GM23338 (cell line): ENCODE data around the gene OASL. TPM values are rescaled to one million over a fixed set of nuclear protein-coding genes. Genes with fewer than 3 reads are reported as not detected.

ENCODE experiments used
- ATAC-seq: fragments of 200-7000 bp; cut with Tn5 transposase; 3 replicates; pipeline ENCODE4 v1.9.1; 2020
- DNase-seq: peaks from one replicate; pipeline ENCODE4 v3.0.0-alpha.2; 2015; ENCODE audit warnings: low spot score
- H2AFZ ChIP-seq: fragments of 200-600 bp; sonication (generic); 2 replicates; pipeline ENCODE4 v1.8.0; 2016; ENCODE audit warnings: antibody characterized with exemption, mild to moderate bottlenecking, moderate library complexity
- H3F3A ChIP-seq: fragments of 200-600 bp; sonication (generic); replicated peaks from 2 replicates; pipeline ENCODE4 v1.8.0; 2017; ENCODE audit warnings: antibody characterized with exemption, mixed run types, low read depth
- H3K27ac ChIP-seq: fragments of 200-600 bp; sonication (generic); 2 replicates; pipeline ENCODE4 v1.6.1; 2016; ENCODE audit warnings: low read depth
- H3K27me3 ChIP-seq: fragments of 200-600 bp; sonication (generic); 2 replicates; pipeline ENCODE4 v1.8.0; 2016; ENCODE audit warnings: mild to moderate bottlenecking, mixed run types, moderate library complexity; ENCODE audit not compliant: insufficient read depth
- H3K36me3 ChIP-seq: fragments of 200-600 bp; sonication (generic); 2 replicates; pipeline ENCODE4 v1.8.0; 2016; ENCODE audit warnings: mild to moderate bottlenecking; ENCODE audit not compliant: insufficient read depth
- H3K4me1 ChIP-seq: fragments of 200-600 bp; sonication (generic); 2 replicates; pipeline ENCODE4 v1.8.0; 2016; ENCODE audit warnings: mild to moderate bottlenecking, moderate library complexity; ENCODE audit not compliant: insufficient read depth
- H3K4me2 ChIP-seq: fragments of 200-600 bp; sonication (generic); 2 replicates; pipeline ENCODE4 v1.7.1; 2017; ENCODE audit warnings: mixed run types
- H3K4me3 ChIP-seq: fragments of 200-600 bp; sonication (generic); 2 replicates; pipeline ENCODE4 v1.6.1; 2016; ENCODE audit warnings: mixed run types
- H3K79me2 ChIP-seq: fragments of 200-600 bp; sonication (generic); replicated peaks from 2 replicates; pipeline ENCODE4 v1.8.0; 2017; ENCODE audit warnings: mild to moderate bottlenecking; ENCODE audit not compliant: insufficient read depth
- H3K9me2 ChIP-seq: fragments of 200-600 bp; sonication (generic); 2 replicates; pipeline ENCODE4 v1.8.0; 2017; ENCODE audit not compliant: insufficient read depth
- H4K20me1 ChIP-seq: fragments of 200-600 bp; sonication (generic); replicated peaks from 2 replicates; pipeline ENCODE4 v1.8.0; 2017; ENCODE audit warnings: mild to moderate bottlenecking; ENCODE audit not compliant: insufficient read depth
- H3K27ac Mint-ChIP-seq: 2 replicates; pipeline ENCODE4 v1.8.0; 2020; ENCODE audit warnings: inconsistent platforms, mild to moderate bottlenecking, moderate library complexity, mixed read lengths
- H3K27me3 Mint-ChIP-seq: 3 replicates; pipeline ENCODE4 v1.8.0; 2022; ENCODE audit warnings: low read depth, mild to moderate bottlenecking, moderate library complexity, mixed read lengths, inconsistent platforms; ENCODE audit not compliant: insufficient read depth, poor library complexity
- H3K36me3 Mint-ChIP-seq: 3 replicates; pipeline ENCODE4 v1.8.0; 2021; ENCODE audit warnings: low read depth, mild to moderate bottlenecking, inconsistent platforms, moderate library complexity, mixed read lengths
- H3K4me1 Mint-ChIP-seq: 3 replicates; pipeline ENCODE4 v1.8.0; 2020; ENCODE audit warnings: mild to moderate bottlenecking, inconsistent platforms, mixed read lengths
- H3K4me3 Mint-ChIP-seq: 3 replicates; pipeline ENCODE4 v1.8.0; 2021; ENCODE audit warnings: moderate library complexity, mild to moderate bottlenecking, inconsistent platforms, mixed read lengths
- H3K9me3 Mint-ChIP-seq: 3 replicates; pipeline ENCODE4 v1.8.0; 2020; ENCODE audit warnings: moderate library complexity, mild to moderate bottlenecking, inconsistent platforms, mixed read lengths
- CTCF ChIP-seq, 2 experiments: fragments of 200-600 bp in 1 of 2; sonication (generic) in 1 of 2; conservative IDR thresholded peaks; 2 replicates each; pipeline versions ENCODE4 v1.5.1 to v1.6.1; 2016 to 2017; ENCODE audit warnings: antibody characterized with exemption in 2 of 2, low read depth in 2 of 2, mild to moderate bottlenecking in 2 of 2, moderate library complexity in 1 of 2
- EZH2 ChIP-seq: fragments of 200-600 bp; sonication (generic); IDR thresholded peaks from one replicate; pipeline ENCODE4 v1.8.0; 2017; ENCODE audit warnings: antibody characterized with exemption, mild to moderate bottlenecking, low read depth; ENCODE audit not compliant: unreplicated experiment
- JUNB ChIP-seq: IDR thresholded peaks from one replicate; pipeline ENCODE4 v1.6.1; 2016; ENCODE audit warnings: antibody characterized with exemption; ENCODE audit not compliant: unreplicated experiment
- NANOG ChIP-seq: IDR thresholded peaks from 2 replicates; pipeline ENCODE4 v1.6.1; 2016; ENCODE audit warnings: antibody characterized with exemption, borderline replicate concordance
- POLR2AphosphoS5 ChIP-seq: IDR thresholded peaks from 2 replicates; pipeline ENCODE4 v1.6.1; 2016; ENCODE audit warnings: antibody characterized with exemption, low read depth
- REST ChIP-seq: IDR thresholded peaks from one replicate; pipeline ENCODE4 v1.6.1; 2018; ENCODE audit warnings: antibody characterized with exemption; ENCODE audit not compliant: unreplicated experiment
- STAT1 ChIP-seq: IDR thresholded peaks from one replicate; pipeline ENCODE4 v1.6.1; 2016; ENCODE audit warnings: antibody characterized with exemption; ENCODE audit not compliant: unreplicated experiment
- ZNF331 ChIP-seq: fragments of 250-450 bp; sonication (Bioruptor Pico); IDR thresholded peaks from 2 replicates; pipeline ENCODE4 v1.5.0; 2020; ENCODE audit warnings: low read depth, mild to moderate bottlenecking, moderate library complexity
- ZNF462 ChIP-seq: fragments of 250-450 bp; sonication (Bioruptor Pico); IDR thresholded peaks from 2 replicates; pipeline ENCODE4 v1.5.0; 2020; ENCODE audit warnings: mild to moderate bottlenecking, moderate library complexity
- polyA plus RNA-seq: library from polyadenylated mRNA; unstranded; fragments of >200 nt; fragmentation: Nextera tagmentation; extraction: Ambion mirVana; gene quantifications from 2 replicates; pipeline ENCODE4 v1.2.1, GENCODE V29; 2016
- total RNA-seq: library from RNA; depleted of rRNA; stranded (reverse); fragments of >200 nt; shearing (Covaris generic); gene quantifications from 2 replicates; pipeline ENCODE4 v1.2.3, GENCODE V29; 2014

OASL gene
- total and polyA plus RNA-seq, 2 experiments from 2014 or later = not detected

GRCh38 chr12:121022713-121023112 lies 16.3 kb downstream of the OASL start:
- no peak for ATAC-seq
- Mint-ChIP-seq H3K9me3 (no peaks in the 10 kb centered on the region), H3K27ac (no peak overlapping the region)

More at GRCh38 chr12:121022713-121023112, 16.3 kb downstream of the OASL start:
- Mint-ChIP-seq H3K27me3 (peaks cover 12% of the 10 kb centered on the region), H3K4me3 (no peak overlapping the region), H3K4me1 (no peaks in the 10 kb centered on the region), H3K36me3 (no peaks in the 10 kb centered on the region)
- Histone ChIP-seq H3K36me3 (no peaks in the 10 kb centered on the region), H3K4me1 (no peaks in the 10 kb centered on the region), H2AFZ (no peak overlapping the region), H3K9me2 (no peaks in the 10 kb centered on the region; the same call in 1 of the 2 replicates), H3F3A (no peaks in the 10 kb centered on the region), H3K27me3 (no peaks in the 10 kb centered on the region), H4K20me1 (no peaks in the 10 kb centered on the region), H3K4me3 (no peak overlapping the region), H3K4me2 (no peak overlapping the region), H3K27ac (no peak overlapping the region), H3K79me2 (no peaks in the 10 kb centered on the region)
- TF ChIP-seq POLR2AphosphoS5 = no peak
- no peak for TF ChIP-seq ZNF331 (CRISPR knock-in tag)
- no peak for TF ChIP-seq EZH2
- no peak for TF ChIP-seq NANOG
- TF ChIP-seq ZNF462 = no peak
- no peak for TF ChIP-seq CTCF (conservative IDR thresholded peaks at IDR 0.05; ENCODE audit: low read depth in 2 of 2)
- no peak for TF ChIP-seq REST
- TF ChIP-seq JUNB = no peak
- TF ChIP-seq STAT1 = no peak
- DNase-seq = no peak
